CD4-positive, alpha-beta T cell (primary cell): Measurements from ENCODE around the gene MTUS2. TPM values are rescaled to one million over a fixed set of nuclear protein-coding genes. Genes with fewer than 3 reads are reported as not detected.
"Not testable (repeated sequence)": the region's sequence is repeated elsewhere in the genome, so short reads cannot be mapped to it uniquely, and the experiment has no call there.

Experiments used
- ATAC-seq: fragments of 200-7000 bp; cut with Tn5 transposase; one replicate; pipeline ENCODE4 v1.10.0; 2022; ENCODE audit warnings: mild to moderate bottlenecking; ENCODE audit not compliant: poor library complexity
- CTCF ChIA-PET: fragments of 350-600 bp; sonication (Branson Sonifier 250); formaldehyde crosslinking; loops from one replicate; lab custom pipeline; 2021; ENCODE audit warnings: antibody characterized with exemption, inconsistent platforms; lab: Charles Lee
- POLR2A ChIA-PET: fragments of 350-600 bp; sonication (Branson Sonifier 250); formaldehyde crosslinking; loops from one replicate; lab custom pipeline; 2021; ENCODE audit warnings: antibody characterized with exemption, inconsistent platforms; lab: Charles Lee
- DNase-seq, 14 experiments: peaks; one replicate each; pipeline ENCODE4 v3.0.0-alpha.2; 2013 to 2020; ENCODE audit warnings: mixed read lengths in 2 of 14
- H3K27ac ChIP-seq, 2 donors: one replicate each; pipeline versions ENCODE4 v1.5.1 to v1.7.0; 2013; ENCODE audit warnings: low read length in 2 of 2, low read depth in 1 of 2, mild to moderate bottlenecking in 1 of 2
- H3K27me3 ChIP-seq, 2 experiments: 1 replicate in 1 of 2; 2 replicates in 1 of 2; pipeline versions ENCODE4 v1.6.1 to v1.7.0; 2013; ENCODE audit warnings: low read length in 2 of 2, control low read depth in 1 of 2, mild to moderate bottlenecking in 1 of 2, moderate library complexity in 1 of 2; ENCODE audit not compliant: insufficient read depth in 2 of 2, control insufficient read depth in 1 of 2
- H3K36me3 ChIP-seq: one replicate; pipeline ENCODE4 v1.6.1; 2013; ENCODE audit warnings: low read length, control low read depth; ENCODE audit not compliant: insufficient read depth
- H3K4me1 ChIP-seq: one replicate; pipeline ENCODE4 v1.6.1; 2013; ENCODE audit warnings: low read length, control low read depth; ENCODE audit not compliant: insufficient read depth
- H3K4me3 ChIP-seq: one replicate; pipeline ENCODE4 v1.5.1; 2013; ENCODE audit warnings: mild to moderate bottlenecking, low read length, moderate library complexity
- H3K9me3 ChIP-seq, 2 experiments: 1 replicate in 1 of 2; 2 replicates in 1 of 2; pipeline versions ENCODE4 v1.6.1 to v1.7.0; 2013; ENCODE audit warnings: low read length in 2 of 2, mild to moderate bottlenecking in 2 of 2, control low read depth in 1 of 2, moderate library complexity in 1 of 2; ENCODE audit not compliant: control insufficient read depth in 1 of 2, insufficient read depth in 1 of 2
- H3K27ac Mint-ChIP-seq: one replicate; pipeline ENCODE4 v1.8.0; 2020; ENCODE audit warnings: mixed read lengths
- H3K27me3 Mint-ChIP-seq: one replicate; pipeline ENCODE4 v1.8.0; 2021; ENCODE audit warnings: mixed read lengths
- H3K36me3 Mint-ChIP-seq: one replicate; pipeline ENCODE4 v1.8.0; 2021; ENCODE audit warnings: low read depth, mixed read lengths
- H3K4me1 Mint-ChIP-seq: one replicate; pipeline ENCODE4 v1.8.0; 2021; ENCODE audit warnings: low read depth, mixed read lengths
- H3K4me3 Mint-ChIP-seq: one replicate; pipeline ENCODE4 v1.8.0; 2020; ENCODE audit warnings: mild to moderate bottlenecking, mixed read lengths
- H3K9me3 Mint-ChIP-seq: one replicate; pipeline ENCODE4 v1.8.0; 2020; ENCODE audit warnings: mixed read lengths
- intact Hi-C, 2 experiments: fragments of 100-400 bp; cut with DNase I in 1 of 2; cut with micrococcal nuclease in 1 of 2; formaldehyde crosslinking; loops; one replicate each; pipeline versions ENCODE4 v1.15.1 to v1.9.0; 2023 to 2025; cut with DNase I, micrococcal nuclease
- total RNA-seq, 174 experiments: library from RNA in 2 of 174; stranded (reverse) in 2 of 174; gene quantifications; one replicate each; pipeline ENCODE4 v1.2.3 and lab custom pipeline; 2021 to 2026
- TF ChIP-seq, protein P1 (sequence below): fragments of 200-600 bp; IDR thresholded peaks from one replicate; pipeline ENCODE4 v1.8.0; 2022; ENCODE audit warnings: antibody characterized with exemption, mild to moderate bottlenecking

Gene MTUS2
- total RNA-seq, 2 experiments from 2014 or later: 0.38 to 0.81 TPM

DNA sequence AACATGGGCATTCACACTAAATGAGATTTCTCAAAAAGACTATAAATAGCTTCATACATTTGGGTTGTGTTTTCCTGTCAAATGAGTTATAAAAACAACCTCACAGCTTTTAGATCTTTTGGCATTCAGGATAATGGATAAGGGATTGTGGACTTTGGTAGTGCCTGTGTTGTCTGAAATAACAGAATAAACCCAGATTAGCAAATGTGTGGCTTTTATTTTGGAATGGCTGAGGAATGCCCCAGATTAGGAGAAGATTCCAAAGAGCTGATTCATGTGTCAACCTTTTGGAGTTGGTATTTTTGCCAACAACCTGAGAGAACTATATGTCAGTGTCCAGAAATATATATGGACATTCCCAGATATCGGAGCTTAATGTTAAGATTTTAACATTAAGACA lies 164.7 kb downstream of the MTUS2 start:
- Histone ChIP-seq H3K4me1 (no peaks in the 10 kb centered on the region), H3K4me3 (no peak overlapping the region), H3K9me3 (peaks cover 0 to 4% of the 10 kb centered on the region in 2 experiments), H3K27me3 (no peaks in the 10 kb centered on the region), H3K36me3 (no peaks in the 10 kb centered on the region), H3K27ac (no peak overlapping the region)
- intact Hi-C loops: no loop called here
- ChIA-PET CTCF (no interaction called here), POLR2A (interaction anchor here (0.8 kb wide), 1 partner anchor 9 kb away, joined by 3 read pairs; no protein-coding TSS in a partner anchor)
- no peak overlapping the region for H3K4me3 Mint-ChIP-seq
- H3K9me3 Mint-ChIP-seq: peaks cover under 1% of the 10 kb centered on the region
- H3K36me3 Mint-ChIP-seq: no peaks in the 10 kb centered on the region
- TF ChIP-seq, protein P1, sequence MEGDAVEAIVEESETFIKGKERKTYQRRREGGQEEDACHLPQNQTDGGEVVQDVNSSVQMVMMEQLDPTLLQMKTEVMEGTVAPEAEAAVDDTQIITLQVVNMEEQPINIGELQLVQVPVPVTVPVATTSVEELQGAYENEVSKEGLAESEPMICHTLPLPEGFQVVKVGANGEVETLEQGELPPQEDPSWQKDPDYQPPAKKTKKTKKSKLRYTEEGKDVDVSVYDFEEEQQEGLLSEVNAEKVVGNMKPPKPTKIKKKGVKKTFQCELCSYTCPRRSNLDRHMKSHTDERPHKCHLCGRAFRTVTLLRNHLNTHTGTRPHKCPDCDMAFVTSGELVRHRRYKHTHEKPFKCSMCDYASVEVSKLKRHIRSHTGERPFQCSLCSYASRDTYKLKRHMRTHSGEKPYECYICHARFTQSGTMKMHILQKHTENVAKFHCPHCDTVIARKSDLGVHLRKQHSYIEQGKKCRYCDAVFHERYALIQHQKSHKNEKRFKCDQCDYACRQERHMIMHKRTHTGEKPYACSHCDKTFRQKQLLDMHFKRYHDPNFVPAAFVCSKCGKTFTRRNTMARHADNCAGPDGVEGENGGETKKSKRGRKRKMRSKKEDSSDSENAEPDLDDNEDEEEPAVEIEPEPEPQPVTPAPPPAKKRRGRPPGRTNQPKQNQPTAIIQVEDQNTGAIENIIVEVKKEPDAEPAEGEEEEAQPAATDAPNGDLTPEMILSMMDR: no peak
- no peak for ATAC-seq
- H3K4me1 Mint-ChIP-seq: no peaks in the 10 kb centered on the region
- no peak for DNase-seq
- no peak overlapping the region for H3K27ac Mint-ChIP-seq
- H3K27me3 Mint-ChIP-seq: no peaks in the 10 kb centered on the region

DNA sequence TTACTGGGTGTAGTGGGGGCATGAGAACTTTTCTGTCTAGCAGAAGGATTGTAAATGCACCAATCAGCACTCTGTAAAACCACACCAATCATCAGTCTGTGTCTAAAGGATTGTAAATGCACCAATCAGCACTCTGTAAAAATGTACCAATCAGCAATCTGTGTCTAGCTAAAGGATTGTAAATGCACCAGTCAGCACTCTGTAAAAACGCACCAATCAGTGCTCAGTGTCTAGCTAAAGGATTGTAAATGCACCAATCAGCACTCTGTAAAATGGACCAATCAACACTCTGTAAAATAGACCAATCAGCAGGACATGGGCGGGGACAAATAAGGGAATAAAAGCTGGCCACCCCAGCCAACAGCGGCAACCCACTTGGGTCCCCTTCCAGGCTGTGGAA lies 170.2 kb downstream of the MTUS2 start:
- H3K4me1 ChIP-seq, ATAC-seq, intact Hi-C loops, H3K36me3 Mint-ChIP-seq, H3K9me3 Mint-ChIP-seq, H3K27ac ChIP-seq, H3K27me3 Mint-ChIP-seq, POLR2A ChIA-PET, H3K4me1 Mint-ChIP-seq, H3K9me3 ChIP-seq, H3K27ac Mint-ChIP-seq, H3K4me3 ChIP-seq, CTCF ChIA-PET, H3K36me3 ChIP-seq, H3K4me3 Mint-ChIP-seq, H3K27me3 ChIP-seq, DNase-seq: not testable (repeated sequence)

DNA sequence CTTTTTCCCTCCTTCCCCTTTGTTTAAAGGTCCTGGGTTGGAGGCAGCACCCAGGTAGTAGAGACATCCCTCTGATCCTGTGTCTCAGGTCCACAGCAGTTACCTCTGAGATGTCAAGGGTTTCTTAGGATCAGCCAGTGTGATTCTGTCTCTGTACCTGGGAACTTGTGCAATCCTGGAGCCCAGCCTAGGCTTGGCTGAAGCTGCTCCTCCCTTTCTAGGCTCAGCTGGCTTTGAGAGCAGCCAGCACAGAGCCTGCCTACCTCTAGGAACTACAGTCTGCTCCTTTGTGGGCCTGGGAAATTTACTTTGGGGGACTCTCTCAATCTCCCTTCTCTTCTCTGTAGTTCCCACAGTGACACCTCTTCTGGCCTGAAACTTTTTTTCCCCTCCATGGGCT lies 171.6 kb downstream of the MTUS2 start:
- intact Hi-C loops: no loop called here
- Mint-ChIP-seq H3K27me3 (no peaks in the 10 kb centered on the region), H3K27ac (no peak overlapping the region), H3K9me3 (peaks cover 3% of the 10 kb centered on the region), H3K4me3 (no peak overlapping the region), H3K36me3 (no peaks in the 10 kb centered on the region), H3K4me1 (no peaks in the 10 kb centered on the region)
- no peak for DNase-seq
- Histone ChIP-seq H3K36me3 (no peaks in the 10 kb centered on the region), H3K27me3 (no peaks in the 10 kb centered on the region), H3K9me3 (peaks cover 0 to 5% of the 10 kb centered on the region in 2 experiments), H3K4me1 (no peaks in the 10 kb centered on the region), H3K27ac (no peak overlapping the region), H3K4me3 (no peak overlapping the region)
- ChIA-PET CTCF (no interaction called here), POLR2A (interaction anchor here (0.6 kb wide), 1 partner anchor 713 kb away, joined by 3 read pairs; no protein-coding TSS in a partner anchor)
- TF ChIP-seq, protein P1: no peak
- no peak for ATAC-seq

DNA sequence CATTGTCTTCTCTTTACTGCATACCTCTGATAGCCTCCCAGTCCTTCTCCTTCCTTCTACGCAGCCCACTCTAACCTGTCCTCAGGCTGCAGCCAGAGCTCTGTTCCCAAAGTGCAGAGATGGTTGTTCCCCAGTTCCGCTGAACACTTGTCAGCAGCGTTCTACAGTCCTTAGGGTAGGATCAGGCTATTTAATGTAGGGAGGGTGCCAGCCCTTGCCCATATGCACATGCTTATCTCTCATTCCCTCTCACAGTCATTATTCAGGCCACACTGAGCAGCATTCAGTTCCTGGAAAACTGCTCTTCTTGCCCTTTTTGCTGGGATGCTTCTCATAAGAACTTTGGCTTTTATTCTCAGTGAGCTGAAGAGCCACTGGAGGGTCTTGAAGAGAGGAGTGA lies 180.7 kb downstream of the MTUS2 start:
- H3K36me3 ChIP-seq: no peaks in the 10 kb centered on the region
- DNase-seq: no peak
- Mint-ChIP-seq H3K27ac (no peak overlapping the region), H3K36me3 (no peaks in the 10 kb centered on the region), H3K4me3 (no peak overlapping the region), H3K4me1 (no peaks in the 10 kb centered on the region), H3K9me3 (peaks cover 3% of the 10 kb centered on the region), H3K27me3 (peaks cover 20% of the 10 kb centered on the region)
- TF ChIP-seq, protein P1: no peak
- ChIA-PET POLR2A (no interaction called here), CTCF (no interaction called here)
- H3K9me3 ChIP-seq: peaks cover 0 to 9% of the 10 kb centered on the region in 2 experiments
- no peak for ATAC-seq
- no peak overlapping the region for H3K27ac ChIP-seq
- no peaks in the 10 kb centered on the region for H3K4me1 ChIP-seq
- intact Hi-C loops: no loop called here
- no peaks in the 10 kb centered on the region for H3K27me3 ChIP-seq
- no peak overlapping the region for H3K4me3 ChIP-seq
